GM12872 (cell line): ENCODE data around the gene CFAP69.

Experiments used
- TF ChIP-seq, protein P1 (sequence below): IDR thresholded peaks from 3 replicates; pipeline ENCODE4 v1.5.1; 2011; ENCODE audit warnings: low read depth, mild to moderate bottlenecking, low read length, moderate library complexity; ENCODE audit not compliant: insufficient read depth

Gene CFAP69

DNA sequence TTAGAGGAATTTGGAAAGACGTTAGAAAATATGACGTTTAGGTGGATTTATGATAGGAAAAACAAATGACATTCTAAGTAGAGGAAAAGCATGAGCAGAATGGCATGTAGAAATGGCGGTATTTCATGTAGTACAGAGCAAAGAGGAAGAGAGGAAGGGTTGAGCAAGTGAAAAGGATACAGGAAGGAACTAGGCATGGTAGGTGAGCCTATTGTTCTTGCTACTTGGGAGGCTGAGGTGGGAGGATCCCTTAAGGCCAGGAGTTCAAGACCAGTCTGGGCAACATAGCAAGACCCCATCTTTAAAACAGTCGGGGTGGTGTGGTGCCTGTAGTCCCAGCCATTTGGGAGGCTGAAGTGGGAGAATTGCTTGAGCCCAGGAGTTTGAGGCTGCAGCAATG is 102.8 kb downstream of the CFAP69 start:
- TF ChIP-seq, protein P1, sequence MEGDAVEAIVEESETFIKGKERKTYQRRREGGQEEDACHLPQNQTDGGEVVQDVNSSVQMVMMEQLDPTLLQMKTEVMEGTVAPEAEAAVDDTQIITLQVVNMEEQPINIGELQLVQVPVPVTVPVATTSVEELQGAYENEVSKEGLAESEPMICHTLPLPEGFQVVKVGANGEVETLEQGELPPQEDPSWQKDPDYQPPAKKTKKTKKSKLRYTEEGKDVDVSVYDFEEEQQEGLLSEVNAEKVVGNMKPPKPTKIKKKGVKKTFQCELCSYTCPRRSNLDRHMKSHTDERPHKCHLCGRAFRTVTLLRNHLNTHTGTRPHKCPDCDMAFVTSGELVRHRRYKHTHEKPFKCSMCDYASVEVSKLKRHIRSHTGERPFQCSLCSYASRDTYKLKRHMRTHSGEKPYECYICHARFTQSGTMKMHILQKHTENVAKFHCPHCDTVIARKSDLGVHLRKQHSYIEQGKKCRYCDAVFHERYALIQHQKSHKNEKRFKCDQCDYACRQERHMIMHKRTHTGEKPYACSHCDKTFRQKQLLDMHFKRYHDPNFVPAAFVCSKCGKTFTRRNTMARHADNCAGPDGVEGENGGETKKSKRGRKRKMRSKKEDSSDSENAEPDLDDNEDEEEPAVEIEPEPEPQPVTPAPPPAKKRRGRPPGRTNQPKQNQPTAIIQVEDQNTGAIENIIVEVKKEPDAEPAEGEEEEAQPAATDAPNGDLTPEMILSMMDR = no peak

DNA sequence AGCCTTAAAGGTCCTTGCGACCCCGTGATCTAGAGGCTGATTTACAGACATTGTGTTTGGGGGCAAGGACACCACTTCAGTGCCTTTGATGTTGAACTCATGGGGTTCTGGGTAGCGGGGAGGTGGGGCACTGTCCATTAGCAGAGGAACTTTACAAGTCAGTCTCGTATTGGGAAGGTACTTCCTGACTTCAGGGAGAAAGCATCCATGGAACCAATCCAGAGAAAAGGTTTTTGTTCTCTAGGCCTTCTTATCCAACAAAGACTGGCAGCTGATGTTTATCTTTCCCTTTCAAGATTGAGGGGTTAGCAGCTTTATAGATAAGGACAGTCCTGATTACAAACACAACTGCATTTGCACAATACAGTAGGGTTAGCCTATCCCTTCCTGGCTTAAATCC is 104.3 kb downstream of the CFAP69 start:
- TF ChIP-seq, protein P1 = no peak

DNA sequence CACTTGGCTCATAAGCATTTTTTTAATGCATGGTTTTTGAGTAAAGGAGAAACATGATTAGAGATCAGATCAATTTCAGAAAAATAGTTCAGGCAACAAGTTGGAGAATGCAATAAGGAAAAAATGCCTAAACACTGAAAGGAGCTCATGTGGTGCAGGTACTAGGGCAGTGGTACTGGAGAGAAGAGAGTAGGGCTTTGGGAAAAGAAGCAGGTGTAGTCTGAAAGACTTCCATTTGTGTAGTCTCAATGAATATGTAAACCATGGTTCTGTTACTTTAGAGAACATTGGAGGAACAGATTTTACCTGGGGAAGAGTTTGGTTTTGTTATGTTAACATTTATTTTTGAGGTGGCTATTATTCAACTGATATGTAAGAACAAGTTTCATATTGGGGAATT is 107.0 kb downstream of the CFAP69 start:
- TF ChIP-seq, protein P1 = no peak
